Neuron (in vitro differentiated cells): ENCODE data around the gene NAA35.

Experiments used
- H2AFZ ChIP-seq: one replicate; pipeline ENCODE4 v1.6.1; 2013; ENCODE audit warnings: low read depth, mild to moderate bottlenecking, inconsistent platforms, low read length, moderate library complexity
- H3K27me3 ChIP-seq: one replicate; pipeline ENCODE4 v1.6.1; 2013; ENCODE audit warnings: low read length; ENCODE audit not compliant: insufficient read depth
- H3K36me3 ChIP-seq: one replicate; pipeline ENCODE4 v1.6.1; 2013; ENCODE audit warnings: low read length; ENCODE audit not compliant: insufficient read depth
- H3K4me1 ChIP-seq: one replicate; pipeline ENCODE4 v1.6.1; 2013; ENCODE audit warnings: low read length; ENCODE audit not compliant: insufficient read depth
- H3K4me3 ChIP-seq: 2 replicates; pipeline ENCODE4 v1.5.1; 2013; ENCODE audit warnings: mild to moderate bottlenecking, low read length, moderate library complexity
- H3K9me3 ChIP-seq: one replicate; pipeline ENCODE4 v1.6.1; 2013; ENCODE audit warnings: low read length

NAA35 gene

DNA sequence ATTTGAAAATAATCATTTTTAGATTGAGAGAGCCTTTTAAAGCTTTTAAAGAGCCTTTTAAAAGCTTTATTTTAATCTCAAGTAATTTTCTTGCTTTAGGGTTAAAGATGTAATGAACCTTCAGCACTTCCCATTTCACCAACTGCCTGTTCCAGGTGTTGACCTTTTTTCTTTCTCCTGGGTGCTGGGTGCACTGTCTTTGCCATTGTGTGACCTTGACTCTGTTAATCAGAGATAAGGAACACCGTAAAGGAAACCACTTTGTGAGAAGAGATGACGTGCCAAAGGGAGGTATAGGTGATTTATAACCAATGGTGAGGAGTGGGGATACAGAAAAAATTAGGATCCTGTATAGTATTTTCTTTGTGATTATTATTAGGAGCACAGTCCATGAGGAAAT, 68.2 kb downstream of the NAA35 start:
- no peak overlapping the region for H2AFZ ChIP-seq
- H3K9me3 ChIP-seq = peaks cover 14% of the 10 kb centered on the region
- H3K4me1 ChIP-seq = no peaks in the 10 kb centered on the region
- H3K36me3 ChIP-seq = peaks cover 73% of the 10 kb centered on the region
- no peak overlapping the region for H3K4me3 ChIP-seq
- no peaks in the 10 kb centered on the region for H3K27me3 ChIP-seq

DNA sequence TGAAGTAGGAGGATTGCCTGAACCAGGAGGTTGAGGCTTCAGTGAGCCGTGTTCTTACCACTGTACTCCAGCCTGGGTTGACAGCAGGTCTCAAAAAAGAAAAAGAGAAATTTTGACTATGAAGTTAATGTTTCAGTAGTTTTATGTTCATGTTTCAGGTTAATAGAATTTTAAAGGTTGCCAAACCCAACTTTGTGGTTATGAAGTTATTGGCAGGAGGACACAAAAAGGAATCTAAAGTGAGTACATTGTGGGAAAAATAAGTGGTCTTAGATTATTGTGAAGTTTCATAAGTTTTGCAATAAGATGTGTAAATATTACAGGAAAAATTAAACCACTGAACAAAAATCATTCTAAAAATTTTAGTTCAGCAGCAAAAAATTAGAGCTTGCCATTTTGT, 79.8 kb downstream of the NAA35 start:
- Histone ChIP-seq H3K4me1 (no peaks in the 10 kb centered on the region), H3K9me3 (no peaks in the 10 kb centered on the region), H3K27me3 (no peaks in the 10 kb centered on the region), H3K4me3 (no peak overlapping the region), H2AFZ (no peak overlapping the region), H3K36me3 (peaks cover 68% of the 10 kb centered on the region)

DNA sequence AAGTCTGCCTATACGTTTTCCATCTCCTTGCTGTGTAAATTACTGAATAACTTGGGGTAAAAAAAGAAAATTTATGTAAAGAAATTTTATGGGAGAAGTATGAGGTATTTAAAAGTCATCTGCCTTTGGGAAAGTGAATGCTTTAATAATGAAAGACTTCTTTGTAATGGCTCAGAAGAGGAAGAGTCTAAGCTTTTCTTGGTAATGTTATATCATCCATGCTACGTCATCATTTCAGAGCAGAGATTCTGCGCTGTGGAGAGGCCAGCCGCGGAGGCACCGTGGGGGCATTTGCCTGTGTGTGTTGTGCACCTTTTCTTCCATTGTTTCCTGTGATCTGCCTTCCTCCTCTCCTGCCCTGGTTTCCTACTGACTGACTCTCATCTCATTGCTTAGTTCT, 80.2 kb downstream of the NAA35 start:
- no peaks in the 10 kb centered on the region for H3K4me1 ChIP-seq
- H3K4me3 ChIP-seq = no peak overlapping the region
- no peaks in the 10 kb centered on the region for H3K9me3 ChIP-seq
- H3K27me3 ChIP-seq = no peaks in the 10 kb centered on the region
- H2AFZ ChIP-seq = no peak overlapping the region
- H3K36me3 ChIP-seq = peaks cover 72% of the 10 kb centered on the region

DNA sequence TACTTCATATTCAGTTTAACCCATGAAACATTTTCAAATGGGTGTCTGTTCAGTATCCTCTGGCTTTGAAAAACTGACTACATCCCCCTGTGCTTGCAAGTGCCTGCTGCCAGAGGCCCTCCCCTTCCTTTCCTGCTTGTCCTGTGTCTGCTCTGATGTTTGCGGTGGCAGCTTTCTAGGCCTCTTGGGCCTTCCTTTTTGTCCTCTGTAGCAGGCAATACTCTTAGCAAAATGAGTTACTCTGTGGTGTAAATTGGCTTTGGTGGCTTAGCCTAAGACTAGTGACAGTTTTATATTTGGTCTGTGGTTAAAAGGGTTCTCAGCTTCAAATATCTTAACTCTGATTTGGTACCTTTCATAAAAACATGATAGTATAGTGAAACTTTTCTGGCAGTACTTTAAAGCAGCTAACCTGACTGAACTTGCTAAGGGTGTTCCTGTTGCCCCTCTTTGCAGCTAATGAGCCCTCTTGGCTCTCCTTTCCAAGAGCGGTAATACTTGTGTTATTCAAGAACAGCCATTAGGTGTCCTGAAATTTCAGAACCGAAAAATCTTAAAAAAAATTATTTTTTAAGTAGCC, 81.8 kb downstream of the NAA35 start:
- no peaks in the 10 kb centered on the region for H3K9me3 ChIP-seq
- peaks cover 76% of the 10 kb centered on the region for H3K36me3 ChIP-seq
- no peak overlapping the region for H3K4me3 ChIP-seq

DNA sequence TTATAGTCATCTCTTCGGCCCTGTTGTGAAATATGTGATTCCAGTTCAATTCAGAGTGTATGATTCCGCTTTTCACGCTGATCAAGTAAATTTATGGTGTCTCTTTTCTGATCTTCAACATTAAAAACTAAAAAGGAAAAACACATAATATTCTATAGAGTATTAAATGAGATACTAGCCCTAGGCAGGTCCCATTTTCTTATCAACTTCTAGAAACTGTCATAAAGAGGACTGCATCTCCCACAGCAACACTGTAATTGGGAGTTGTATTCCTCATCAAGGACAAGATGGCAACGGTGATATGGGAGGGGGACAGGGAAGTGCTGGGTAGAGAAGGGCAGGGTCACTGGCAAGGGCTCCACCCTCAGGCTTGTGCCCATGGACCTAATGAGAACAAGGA, 86.8 kb downstream of the NAA35 start:
- no peaks in the 10 kb centered on the region for H3K27me3 ChIP-seq
- H3K9me3 ChIP-seq = no peaks in the 10 kb centered on the region
- peaks cover 69% of the 10 kb centered on the region for H3K36me3 ChIP-seq
- H3K4me3 ChIP-seq = no peak overlapping the region
- no peaks in the 10 kb centered on the region for H3K4me1 ChIP-seq
- H2AFZ ChIP-seq = no peak overlapping the region

More for the DNA sequence above, 81.8 kb downstream of the NAA35 start:
- Histone ChIP-seq H3K27me3 (no peaks in the 10 kb centered on the region), H3K4me1 (no peaks in the 10 kb centered on the region), H2AFZ (no peak overlapping the region)

DNA sequence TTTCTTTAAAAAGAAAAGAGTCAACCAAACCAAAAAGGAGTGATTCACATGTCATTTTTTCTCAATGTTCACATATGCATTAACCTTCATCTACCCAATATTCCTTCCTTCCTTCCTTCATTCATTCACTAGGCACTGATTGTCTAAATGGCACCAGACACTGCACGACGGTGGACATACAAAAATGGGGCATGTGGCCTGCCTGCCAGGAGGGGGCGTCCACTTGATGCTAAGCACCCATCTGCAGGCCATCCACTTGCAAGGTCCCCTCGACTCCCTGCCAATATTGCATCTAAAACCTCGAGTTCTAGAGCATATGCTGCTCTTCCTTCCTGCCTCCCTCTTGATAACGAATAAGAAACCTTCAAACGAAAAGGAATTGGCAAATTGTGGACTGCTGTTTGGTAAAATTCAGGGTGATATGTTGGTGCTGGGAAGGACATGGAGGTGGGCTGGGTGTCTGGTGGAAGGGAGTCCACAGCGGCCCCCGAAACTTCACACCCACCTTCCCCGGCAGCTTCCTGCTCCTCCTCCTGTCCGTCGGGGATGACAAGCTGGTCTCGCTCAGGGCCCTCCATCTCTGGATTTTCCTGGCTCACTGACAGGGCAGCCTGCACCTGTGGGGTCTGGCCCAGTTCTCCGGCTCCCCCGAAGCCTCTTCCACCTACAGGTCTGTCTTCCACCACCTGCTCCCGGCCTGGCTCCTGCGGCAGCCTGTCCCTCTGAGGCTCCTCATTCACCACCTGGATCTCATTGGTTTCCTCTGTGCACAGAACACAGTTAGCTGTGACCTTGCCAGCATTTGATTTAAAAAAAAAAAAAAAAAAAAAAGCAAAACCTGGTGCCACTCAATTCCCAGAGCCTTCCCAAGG, 94.2 kb downstream of the NAA35 start:
- Histone ChIP-seq H3K36me3 (peaks cover 65% of the 10 kb centered on the region), H3K4me1 (no peaks in the 10 kb centered on the region), H3K4me3 (no peak overlapping the region), H2AFZ (no peak overlapping the region), H3K9me3 (peaks cover 5% of the 10 kb centered on the region), H3K27me3 (no peaks in the 10 kb centered on the region)

DNA sequence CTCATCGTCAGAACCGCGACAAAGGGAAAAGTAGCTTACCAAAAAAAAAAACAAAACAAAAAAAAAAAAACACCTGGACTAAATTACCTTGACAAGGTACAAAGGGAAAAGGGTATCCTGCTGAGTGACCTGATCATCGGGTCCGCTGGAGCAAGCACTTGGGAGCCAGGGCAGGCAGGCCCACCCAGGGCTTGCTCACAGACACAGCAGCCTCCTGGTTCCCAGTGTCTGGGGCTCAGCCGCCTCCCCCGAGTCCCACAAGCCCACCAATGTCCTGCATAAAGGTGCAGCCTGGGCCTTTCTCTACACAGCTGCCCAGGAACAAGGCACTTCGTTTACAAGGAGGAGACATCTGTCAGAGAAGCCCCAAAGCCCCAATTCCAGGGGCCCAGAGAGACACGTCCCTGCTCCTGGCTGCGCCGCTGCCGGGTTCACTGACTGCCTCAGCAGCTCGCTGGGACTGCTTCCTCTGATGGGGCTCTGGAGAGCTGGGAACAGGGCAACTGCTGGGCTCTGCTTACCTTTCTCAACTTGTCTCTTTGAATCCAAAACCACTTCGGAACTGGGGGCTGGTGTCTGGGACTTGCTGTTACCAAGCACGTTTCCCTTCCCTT, 95.0 kb downstream of the NAA35 start:
- Histone ChIP-seq H3K9me3 (peaks cover 5% of the 10 kb centered on the region), H2AFZ (no peak overlapping the region), H3K27me3 (no peaks in the 10 kb centered on the region), H3K36me3 (peaks cover 72% of the 10 kb centered on the region), H3K4me1 (no peaks in the 10 kb centered on the region), H3K4me3 (no peak overlapping the region)

DNA sequence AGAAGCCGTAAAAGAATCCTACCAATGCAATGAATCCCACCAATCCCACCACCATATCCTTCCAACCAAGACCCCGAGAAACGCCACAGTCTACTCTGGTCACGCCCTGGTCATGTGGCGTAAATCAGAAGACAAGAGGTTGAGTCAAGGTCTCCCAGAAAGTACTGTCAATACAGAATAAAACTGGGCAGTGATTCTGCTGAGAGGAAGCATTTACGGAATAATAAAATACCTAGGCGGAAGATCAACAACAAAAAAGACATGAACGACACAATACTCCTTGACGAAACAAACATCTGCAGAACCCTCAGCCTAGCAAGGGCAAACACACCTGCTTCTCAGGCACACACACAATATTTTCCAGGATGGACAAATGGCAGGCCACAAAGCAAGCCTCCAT, 95.6 kb downstream of the NAA35 start:
- Histone ChIP-seq H3K4me1 (no peaks in the 10 kb centered on the region), H3K36me3 (peaks cover 67% of the 10 kb centered on the region), H3K9me3 (peaks cover 5% of the 10 kb centered on the region), H3K4me3 (no peak overlapping the region), H2AFZ (no peak overlapping the region), H3K27me3 (no peaks in the 10 kb centered on the region)

DNA sequence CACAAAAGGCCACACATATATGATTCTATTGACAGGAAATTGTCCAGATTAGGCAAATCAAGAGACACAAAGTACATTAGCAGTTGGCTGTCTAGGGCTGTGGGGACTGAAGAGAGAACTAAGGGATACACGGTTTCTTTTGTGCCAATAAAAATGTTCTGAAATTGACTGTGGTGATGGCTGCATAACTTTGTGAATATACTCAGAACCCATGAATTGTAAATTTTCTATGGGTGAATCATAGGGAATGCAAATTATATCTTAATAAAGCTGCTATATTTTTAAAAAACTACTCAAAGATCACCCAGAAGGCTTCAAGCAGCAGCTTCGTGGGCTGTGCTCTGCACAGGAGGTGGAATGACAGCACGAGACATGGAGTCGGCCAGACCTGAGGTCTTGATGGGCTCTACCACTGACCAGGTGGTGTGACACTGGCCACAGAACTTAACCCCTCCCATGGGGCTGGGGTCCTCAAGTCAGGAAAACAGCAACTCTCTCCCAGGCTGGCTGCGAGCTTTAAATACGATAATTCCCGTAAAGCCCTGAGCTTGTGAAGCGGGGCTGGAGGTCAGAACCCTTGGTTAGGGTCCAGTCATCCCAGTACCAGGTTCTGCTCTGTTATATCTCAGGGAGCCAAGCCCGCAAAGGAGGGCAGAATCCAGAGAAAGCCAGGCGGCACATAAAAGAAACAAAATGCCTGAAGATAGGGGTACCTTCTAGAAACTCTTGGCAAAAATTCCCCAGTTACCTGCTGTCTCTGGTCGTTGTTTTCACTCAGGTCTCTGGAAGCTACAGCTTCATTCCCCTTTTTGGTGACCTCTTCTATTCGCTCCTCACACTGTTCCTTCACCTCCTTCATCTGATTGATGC, 99.3 kb downstream of the NAA35 start:
- no peaks in the 10 kb centered on the region for H3K4me1 ChIP-seq
- H2AFZ ChIP-seq = no peak overlapping the region
- H3K4me3 ChIP-seq = no peak overlapping the region
- H3K36me3 ChIP-seq = peaks cover 56% of the 10 kb centered on the region
- H3K27me3 ChIP-seq = no peaks in the 10 kb centered on the region
- peaks cover 5% of the 10 kb centered on the region for H3K9me3 ChIP-seq

DNA sequence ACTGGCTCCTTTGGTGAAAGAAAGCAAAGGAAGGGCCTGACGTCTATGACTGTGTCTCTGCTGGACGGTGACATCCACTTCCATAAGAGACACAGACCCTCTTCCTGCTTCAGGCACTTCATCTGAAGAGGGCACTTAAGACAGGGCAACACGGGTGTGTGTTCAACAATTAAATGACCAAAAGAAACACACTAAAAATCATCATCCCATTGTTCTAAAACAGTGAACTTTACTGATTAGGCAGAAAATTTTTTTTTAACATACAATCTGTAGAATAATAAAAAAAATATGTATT, 99.9 kb downstream of the NAA35 start:
- Histone ChIP-seq H3K4me3 (no peak overlapping the region), H3K27me3 (no peaks in the 10 kb centered on the region), H3K9me3 (peaks cover 5% of the 10 kb centered on the region), H3K4me1 (no peaks in the 10 kb centered on the region), H2AFZ (no peak overlapping the region), H3K36me3 (peaks cover 59% of the 10 kb centered on the region)

DNA sequence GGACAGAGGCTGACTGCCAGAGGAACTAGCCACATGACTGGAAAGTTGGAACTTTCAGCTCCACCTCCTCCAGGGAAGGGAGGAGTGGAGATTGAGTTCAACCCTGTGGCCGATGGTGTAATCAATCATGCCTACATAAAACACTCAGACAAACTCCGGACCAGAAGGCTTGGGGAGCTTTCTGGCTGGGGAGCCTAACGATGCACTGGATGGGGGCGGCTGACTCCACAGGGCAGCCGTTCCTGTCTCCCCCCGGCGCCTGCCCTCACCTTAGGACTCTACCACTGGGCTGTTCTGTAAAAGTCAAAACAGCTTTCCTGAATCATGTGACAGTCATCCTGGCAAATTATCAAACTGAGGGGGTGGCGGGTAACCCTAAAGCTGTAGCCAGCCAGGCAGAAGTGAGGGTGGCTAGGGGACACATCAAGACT, 100.4 kb downstream of the NAA35 start:
- H3K36me3 ChIP-seq = peaks cover 56% of the 10 kb centered on the region
- H3K4me1 ChIP-seq = no peaks in the 10 kb centered on the region
- H3K9me3 ChIP-seq = peaks cover 5% of the 10 kb centered on the region
- H3K4me3 ChIP-seq = no peak overlapping the region
- H3K27me3 ChIP-seq = no peaks in the 10 kb centered on the region
- no peak overlapping the region for H2AFZ ChIP-seq

DNA sequence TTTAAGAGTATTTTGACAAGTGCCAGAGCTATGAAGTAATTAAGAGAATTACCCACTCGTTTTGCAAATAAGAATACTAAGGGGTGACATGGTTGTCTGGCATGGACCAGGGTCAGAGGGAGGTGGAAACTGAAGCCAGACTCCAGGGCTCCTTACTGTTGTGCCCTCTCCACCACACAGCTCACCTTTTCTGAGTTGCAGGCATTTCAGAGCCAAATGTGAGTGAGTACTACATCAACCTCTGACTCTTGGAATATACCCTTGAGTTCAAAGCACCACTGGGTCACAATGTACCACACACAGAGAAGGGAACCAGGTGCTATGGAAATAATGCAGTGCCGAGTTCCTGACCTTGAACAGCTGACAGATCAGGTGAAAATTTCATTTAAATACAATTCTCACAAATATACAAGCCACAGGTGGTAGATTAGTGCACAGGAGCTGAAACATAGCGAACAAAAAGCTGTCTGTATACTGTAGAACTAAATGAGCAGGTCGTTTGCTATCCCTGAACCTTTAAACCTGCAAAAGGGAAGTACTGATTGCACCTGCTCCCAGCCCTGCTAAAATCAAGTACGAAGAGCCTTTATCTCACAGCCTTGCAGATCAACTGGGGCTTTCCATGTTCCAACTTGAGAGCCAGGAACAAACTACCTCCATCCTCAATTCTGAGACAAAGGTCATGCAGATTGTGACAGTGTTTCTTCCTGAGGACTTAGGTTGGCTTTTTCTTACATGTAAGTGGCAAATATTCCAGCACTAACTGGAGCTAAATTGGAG, 101.4 kb downstream of the NAA35 start:
- H3K4me1 ChIP-seq = no peaks in the 10 kb centered on the region
- no peaks in the 10 kb centered on the region for H3K27me3 ChIP-seq
- H3K9me3 ChIP-seq = peaks cover 5% of the 10 kb centered on the region
- peaks cover 55% of the 10 kb centered on the region for H3K36me3 ChIP-seq
- H2AFZ ChIP-seq = no peak overlapping the region
- no peak overlapping the region for H3K4me3 ChIP-seq
